ENCODE measurements around the gene ARSB.

- TF ChIP-seq POLR2A (IDR thresholded peaks at IDR 0.05) = no peak
- TF ChIP-seq CTCF (IDR thresholded peaks at IDR 0.05) = no peak
Observed at GRCh38 chr5:78953092-78953800, 31.9 kb downstream of the ARSB start.
